IMR-90 (cell line): Measurements from ENCODE around the gene ANKH. TPM values are rescaled to one million over a fixed set of nuclear protein-coding genes. Genes with fewer than 3 reads are reported as not detected.

Experiments used
- ATAC-seq: fragments of 200-7000 bp; cut with Tn5 transposase; 2 replicates; pipeline ENCODE4 v1.9.1; 2020; ENCODE audit warnings: low read depth, mild to moderate bottlenecking, moderate library complexity
- BruUV-seq: library from RNA; stranded (reverse); fragments of 400-500 nt; replicated peaks from 2 replicates; lab custom pipeline; 2021; lab: Mats Ljungman, UMichigan
- CTCF ChIA-PET: fragments of 300-600 bp; formaldehyde crosslinking; extraction: SDS; loops from one replicate; lab custom pipeline; 2021; ENCODE audit warnings: antibody characterized with exemption; lab: Yijun Ruan, JAX
- POLR2A ChIA-PET: fragments of 300-600 bp; sonication (Branson Sonifier 250); formaldehyde crosslinking; loops from one replicate; lab custom pipeline; 2022; ENCODE audit warnings: antibody characterized with exemption; ENCODE audit not compliant: unreplicated experiment; lab: Charles Lee
- DNase-seq: peaks from one replicate; pipeline ENCODE4 v3.0.0; 2013
- H2AFZ ChIP-seq: replicated peaks from 2 replicates; pipeline ENCODE3; 2013; ENCODE audit warnings: low read length, mild to moderate bottlenecking; ENCODE audit not compliant: poor library complexity
- H2AK5ac ChIP-seq: 2 replicates; pipeline ENCODE4 v1.6.1; 2013; ENCODE audit warnings: low read depth, low read length, inconsistent platforms
- H2AK9ac ChIP-seq: replicated peaks from 2 replicates; pipeline ENCODE3; 2013; ENCODE audit warnings: mild to moderate bottlenecking, low read depth, low read length, moderate library complexity; ENCODE audit not compliant: poor library complexity
- H2BK120ac ChIP-seq: 2 replicates; pipeline ENCODE4 v1.6.1; 2013; ENCODE audit warnings: low read depth, low read length, inconsistent platforms
- H2BK15ac ChIP-seq: 3 replicates; pipeline ENCODE4 v1.6.1; 2013; ENCODE audit warnings: low read depth, low read length, inconsistent platforms
- H2BK20ac ChIP-seq: 2 replicates; pipeline ENCODE4 v1.6.1; 2013; ENCODE audit warnings: low read depth, mild to moderate bottlenecking, inconsistent platforms, low read length, moderate library complexity
- H2BK5ac ChIP-seq: 2 replicates; pipeline ENCODE4 v1.6.1; 2013; ENCODE audit warnings: mild to moderate bottlenecking, low read depth, low read length, inconsistent platforms; ENCODE audit not compliant: poor library complexity, severe bottlenecking
- H3K14ac ChIP-seq: replicated peaks from 2 replicates; pipeline ENCODE4 v1.6.1; 2013; ENCODE audit warnings: low read depth, low read length, inconsistent platforms
- H3K18ac ChIP-seq: 2 replicates; pipeline ENCODE4 v1.6.1; 2013; ENCODE audit warnings: low read depth, low read length, control low read depth
- H3K23ac ChIP-seq: 2 replicates; pipeline ENCODE4 v1.6.1; 2013; ENCODE audit warnings: low read depth, low read length, inconsistent platforms
- H3K27ac ChIP-seq: 2 replicates; pipeline ENCODE4 v1.5.1; 2013; ENCODE audit warnings: mild to moderate bottlenecking, control low read depth, low read length; ENCODE audit not compliant: insufficient read depth
- H3K27me3 ChIP-seq: 2 replicates; pipeline ENCODE4 v1.6.1; 2013; ENCODE audit warnings: low read length; ENCODE audit not compliant: control insufficient read depth, insufficient read depth
- H3K36me3 ChIP-seq: 2 replicates; pipeline ENCODE4 v1.6.1; 2013; ENCODE audit warnings: low read length, mixed read lengths; ENCODE audit not compliant: control insufficient read depth, insufficient read depth
- H3K4ac ChIP-seq: 2 replicates; pipeline ENCODE4 v1.6.1; 2013; ENCODE audit warnings: low read depth, low read length, inconsistent platforms
- H3K4me1 ChIP-seq: 2 replicates; pipeline ENCODE4 v1.6.1; 2013; ENCODE audit warnings: low read length, mixed read lengths; ENCODE audit not compliant: control insufficient read depth, insufficient read depth
- H3K4me2 ChIP-seq: 2 replicates; pipeline ENCODE4 v1.6.1; 2013; ENCODE audit warnings: low read depth, mild to moderate bottlenecking, control low read depth, low read length, moderate library complexity
- H3K4me3 ChIP-seq: 2 replicates; pipeline ENCODE4 v1.5.1; 2013; ENCODE audit warnings: low read depth, mild to moderate bottlenecking, control low read depth, low read length, moderate library complexity; ENCODE audit not compliant: insufficient read depth
- H3K56ac ChIP-seq: 2 replicates; pipeline ENCODE4 v1.6.1; 2013; ENCODE audit warnings: low read length, inconsistent platforms; ENCODE audit not compliant: insufficient read depth; ENCODE audit errors: extremely low read depth
- H3K79me1 ChIP-seq, 2 experiments: 2 replicates each; pipeline ENCODE4 v1.6.1; 2013; ENCODE audit warnings: low read length in 2 of 2, inconsistent platforms in 1 of 2, low read depth in 1 of 2
- H3K9ac ChIP-seq: 2 replicates; pipeline ENCODE4 v1.6.1; 2013; ENCODE audit warnings: low read depth, low read length, control low read depth
- H3K9me1 ChIP-seq: 2 replicates; pipeline ENCODE4 v1.6.1; 2013; ENCODE audit warnings: low read length, inconsistent platforms; ENCODE audit not compliant: insufficient read depth
- H3K9me3 ChIP-seq: 2 replicates; pipeline ENCODE4 v1.6.1; 2013; ENCODE audit warnings: low read length; ENCODE audit not compliant: control insufficient read depth, insufficient read depth
- H4K20me1 ChIP-seq: 2 replicates; pipeline ENCODE4 v1.6.1; 2013; ENCODE audit warnings: low read length, inconsistent platforms; ENCODE audit not compliant: insufficient read depth
- H4K5ac ChIP-seq: 2 replicates; pipeline ENCODE4 v1.6.1; 2013; ENCODE audit warnings: mild to moderate bottlenecking, low read depth, low read length, control low read depth
- H4K8ac ChIP-seq, 2 experiments: 2 replicates each; pipeline ENCODE4 v1.6.1; 2013; ENCODE audit warnings: low read depth in 2 of 2, low read length in 2 of 2, control low read depth in 1 of 2, inconsistent platforms in 1 of 2
- H4K91ac ChIP-seq: 2 replicates; pipeline ENCODE4 v1.6.1; 2013; ENCODE audit warnings: low read depth, low read length, inconsistent platforms; ENCODE audit not compliant: insufficient read depth
- MAFK ChIP-seq: IDR thresholded peaks from 2 replicates; pipeline ENCODE4 v1.6.1; 2012; ENCODE audit warnings: low read depth, low read length, improper control_type of control experiment
- WGBS, 2 experiments: methylation state at CpG; one replicate each; pipeline versions ENCODE4 v1.1.5 to v1.1.7; 2013; ENCODE audit warnings: missing lambda C conversion rate in 2 of 2; ENCODE audit not compliant: insufficient read length in 1 of 2; ENCODE audit errors: extremely low coverage in 2 of 2; 5-methylcytosine and 5-hydroxymethylcytosine counted together
- dilution Hi-C: fragments of 300-500 bp; cut with HindIII; formaldehyde crosslinking; loops from one replicate; pipeline ENCODE4 v1.14.3; 2018; ENCODE audit warnings: low sequenced_read_pairs; ENCODE audit not compliant: unreplicated experiment
- in situ Hi-C: fragments of 300-500 bp; cut with MboI; formaldehyde crosslinking; loops from 3 replicates; pipeline ENCODE4 v1.14.3; 2019; ENCODE audit warnings: low sequenced_read_pairs, inconsistent platforms, mixed read lengths
- intact Hi-C: fragments of 100-400 bp; cut with micrococcal nuclease; formaldehyde crosslinking; loops from 2 replicates; pipeline ENCODE4 v1.10.0; 2022
- polyA plus RNA-seq, 3 experiments: library from polyadenylated mRNA; depleted of rRNA; stranded (reverse); fragments of >200 nt; gene quantifications; 2 replicates each; pipeline ENCODE4 v1.2.3, GENCODE V29; 2012; ENCODE audit warnings: low replicate concordance in 1 of 3
- total RNA-seq: library from RNA; depleted of rRNA; stranded (reverse); fragments of >200 nt; gene quantifications from 2 replicates; pipeline ENCODE4 v1.2.3, GENCODE V29; 2012
- TF ChIP-seq, protein P1 (sequence below): conservative IDR thresholded peaks from 2 replicates; pipeline ENCODE4 v1.5.1; 2012; ENCODE audit warnings: mild to moderate bottlenecking, low read depth, low read length, improper control_type of control experiment

The ANKH gene
- total and polyA plus RNA-seq, 2 of the 4 experiments (the other 2 are of a cell fraction), result 5.2 to 17.2 TPM

DNA sequence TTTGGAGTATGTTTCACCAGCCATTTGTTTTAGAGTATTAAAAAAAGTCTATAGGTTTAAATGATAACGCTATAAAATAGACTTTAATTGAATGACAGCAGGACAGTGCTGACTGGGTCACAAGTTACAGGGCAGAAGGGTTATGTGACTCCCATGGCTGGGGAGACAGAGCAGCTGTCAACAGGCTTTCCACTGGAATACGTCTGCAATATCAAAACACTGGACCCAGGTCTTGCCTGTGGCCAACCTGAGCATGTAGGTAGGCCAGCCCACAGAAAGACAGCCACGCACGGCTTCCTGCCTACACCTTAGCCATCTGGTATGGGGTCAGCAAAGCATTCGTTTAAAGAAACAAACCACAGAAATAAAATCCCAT is 126.4 kb downstream of the ANKH start:
- POLR2A ChIA-PET, result no interaction called here
- intact Hi-C loops (no loop called here), dilution Hi-C loops (no loop called here)

More for the DNA sequence above, 126.4 kb downstream of the ANKH start:
- H2AFZ ChIP-seq, result no peak overlapping the region
- CTCF ChIA-PET, result no interaction called here
- H2BK120ac ChIP-seq, result no peak overlapping the region
- 100% methylated on average over 1 of the region's 5 CpGs; no CpG with 5 or more reads in 1 of the 2 experiments for WGBS, 2 experiments
- peaks cover 2% of the 10 kb centered on the region for H3K36me3 ChIP-seq
- TF ChIP-seq, protein P1, sequence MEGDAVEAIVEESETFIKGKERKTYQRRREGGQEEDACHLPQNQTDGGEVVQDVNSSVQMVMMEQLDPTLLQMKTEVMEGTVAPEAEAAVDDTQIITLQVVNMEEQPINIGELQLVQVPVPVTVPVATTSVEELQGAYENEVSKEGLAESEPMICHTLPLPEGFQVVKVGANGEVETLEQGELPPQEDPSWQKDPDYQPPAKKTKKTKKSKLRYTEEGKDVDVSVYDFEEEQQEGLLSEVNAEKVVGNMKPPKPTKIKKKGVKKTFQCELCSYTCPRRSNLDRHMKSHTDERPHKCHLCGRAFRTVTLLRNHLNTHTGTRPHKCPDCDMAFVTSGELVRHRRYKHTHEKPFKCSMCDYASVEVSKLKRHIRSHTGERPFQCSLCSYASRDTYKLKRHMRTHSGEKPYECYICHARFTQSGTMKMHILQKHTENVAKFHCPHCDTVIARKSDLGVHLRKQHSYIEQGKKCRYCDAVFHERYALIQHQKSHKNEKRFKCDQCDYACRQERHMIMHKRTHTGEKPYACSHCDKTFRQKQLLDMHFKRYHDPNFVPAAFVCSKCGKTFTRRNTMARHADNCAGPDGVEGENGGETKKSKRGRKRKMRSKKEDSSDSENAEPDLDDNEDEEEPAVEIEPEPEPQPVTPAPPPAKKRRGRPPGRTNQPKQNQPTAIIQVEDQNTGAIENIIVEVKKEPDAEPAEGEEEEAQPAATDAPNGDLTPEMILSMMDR, result no peak
- TF ChIP-seq MAFK, result no peak
- H4K91ac ChIP-seq, result no peak overlapping the region
- H3K9ac ChIP-seq, result no peak overlapping the region
- H2BK20ac ChIP-seq, result no peak overlapping the region
- no peak overlapping the region for H3K18ac ChIP-seq
- H2BK5ac ChIP-seq, result no peak overlapping the region
- H3K79me1 ChIP-seq, result no peaks in the 10 kb centered on the region
- H3K56ac ChIP-seq, result no peak overlapping the region
- H4K20me1 ChIP-seq, result peaks cover 4% of the 10 kb centered on the region; the same call in 1 of the 2 replicates
- H4K8ac ChIP-seq, result no peak overlapping the region
- no peak overlapping the region for H3K27ac ChIP-seq
- 0 out of 2 replicates have a peak, but pooled peaks cover 2% of the 10 kb centered on the region for H3K4me1 ChIP-seq
- H4K5ac ChIP-seq, result no peak overlapping the region
- no peak overlapping the region for H2BK15ac ChIP-seq
- H3K9me3 ChIP-seq, result no peaks in the 10 kb centered on the region
- no peaks in the 10 kb centered on the region for H3K27me3 ChIP-seq
- H2AK9ac ChIP-seq, result no peak overlapping the region
- in situ Hi-C loops, result no loop called here
- H3K14ac ChIP-seq, result no peak overlapping the region
- DNase-seq, result no peak
- BruUV-seq, result no TSS peak
- ATAC-seq, result no peak
- H3K4ac ChIP-seq, result no peak overlapping the region
- no peak overlapping the region for H3K23ac ChIP-seq
- peaks cover 9% of the 10 kb centered on the region for H3K9me1 ChIP-seq
- H2AK5ac ChIP-seq, result no peak overlapping the region
- no peak overlapping the region for H3K4me2 ChIP-seq
- no peak overlapping the region for H3K4me3 ChIP-seq
